Non-pigmented ciliary epithelial cell (primary cell): ENCODE results near the gene SPEF1.
"Not testable (repeated sequence)": the region's sequence is repeated elsewhere in the genome, so short reads cannot be mapped to it uniquely, and the experiment has no call there.

Source experiments
- DNase-seq: peaks from one replicate; pipeline ENCODE4 v3.0.0-alpha.2; 2010; ENCODE audit warnings: low read depth

Gene SPEF1

GRCh38 chr20:3808544-3808943 is 27.3 kb upstream of the SPEF1 start:
- no peak for DNase-seq

DNA sequence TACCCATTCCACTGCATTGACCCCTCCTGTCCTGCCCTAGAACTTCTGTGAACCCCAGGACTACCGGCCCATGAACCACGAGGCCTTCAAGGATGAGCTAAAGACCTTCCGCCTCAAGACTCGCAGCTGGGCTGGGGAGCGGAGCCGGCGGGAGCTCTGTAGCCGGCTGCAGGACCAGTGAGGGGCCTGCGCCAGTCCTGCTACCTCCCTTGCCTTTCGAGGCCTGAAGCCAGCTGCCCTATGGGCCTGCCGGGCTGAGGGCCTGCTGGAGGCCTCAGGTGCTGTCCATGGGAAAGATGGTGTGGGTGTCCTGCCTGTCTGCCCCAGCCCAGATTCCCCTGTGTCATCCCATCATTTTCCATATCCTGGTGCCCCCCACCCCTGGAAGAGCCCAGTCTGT is 23.5 kb upstream of the SPEF1 start:
- DNase-seq, result no peak

DNA sequence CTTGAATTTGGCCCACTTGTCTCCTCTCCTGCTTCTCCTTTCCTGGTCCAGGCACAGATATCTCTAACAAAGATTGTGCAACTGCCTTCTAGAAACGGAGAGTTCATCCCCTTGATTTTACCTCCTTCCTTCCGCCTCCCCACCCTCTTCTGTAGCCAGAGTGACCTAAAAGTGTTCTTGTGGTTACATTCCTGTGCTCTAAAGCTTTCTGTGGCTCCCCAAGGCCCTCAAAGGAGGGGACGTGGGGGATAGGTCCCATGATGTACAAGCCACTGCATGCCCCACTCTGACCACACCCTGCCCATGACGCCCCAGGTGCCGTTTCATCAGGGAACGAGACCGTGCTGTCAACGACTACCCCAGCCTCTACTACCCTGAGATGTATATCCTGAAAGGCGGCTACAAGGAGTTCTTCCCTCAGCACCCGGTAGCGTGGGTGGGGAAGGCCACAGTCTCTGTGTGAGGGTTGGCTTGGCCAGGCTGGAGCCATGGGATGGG is 23.1 kb upstream of the SPEF1 start:
- no peak for DNase-seq

GRCh38 chr20:3803854-3804253 is 22.6 kb upstream of the SPEF1 start:
- no peak for DNase-seq

DNA sequence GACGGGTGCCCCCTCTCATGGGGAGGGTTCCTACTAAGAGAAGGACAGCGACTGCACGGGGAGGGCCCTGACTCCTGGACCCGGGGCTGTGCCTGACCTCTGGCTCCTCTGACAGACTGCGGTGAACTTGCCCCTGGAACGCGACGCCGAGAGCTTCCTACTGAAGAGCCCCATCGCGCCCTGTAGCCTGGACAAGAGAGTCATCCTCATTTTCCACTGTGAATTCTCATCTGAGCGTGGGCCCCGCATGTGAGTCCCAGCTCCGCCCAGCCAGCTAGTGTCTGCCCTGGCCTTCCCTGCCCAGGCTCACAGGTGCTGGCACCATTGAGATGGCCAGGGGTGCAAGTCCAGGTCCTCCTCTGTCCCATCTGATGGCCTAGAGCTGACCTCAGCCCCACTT is 22.0 kb upstream of the SPEF1 start:
- no peak for DNase-seq

GRCh38 chr20:3802524-3803239 is 21.4 kb upstream of the SPEF1 start:
- no peak for DNase-seq

DNA sequence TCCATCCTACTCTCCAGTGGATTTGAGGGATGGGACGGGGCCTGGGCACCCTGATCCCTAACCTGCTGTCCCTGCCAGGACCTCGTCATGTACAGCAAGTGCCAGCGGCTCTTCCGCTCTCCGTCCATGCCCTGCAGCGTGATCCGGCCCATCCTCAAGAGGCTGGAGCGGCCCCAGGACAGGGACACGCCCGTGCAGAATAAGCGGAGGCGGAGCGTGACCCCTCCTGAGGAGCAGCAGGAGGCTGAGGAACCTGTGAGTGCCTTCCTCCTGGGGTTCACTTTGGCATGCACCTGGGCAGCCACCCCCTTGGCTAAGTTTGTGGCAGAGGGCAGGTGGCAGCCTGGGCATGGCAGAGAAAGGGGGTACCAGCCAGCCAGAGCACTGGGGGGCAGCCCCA is 20.6 kb upstream of the SPEF1 start:
- no peak for DNase-seq

GRCh38 chr20:3801299-3801698 is 20.1 kb upstream of the SPEF1 start:
- no peak for DNase-seq

DNA sequence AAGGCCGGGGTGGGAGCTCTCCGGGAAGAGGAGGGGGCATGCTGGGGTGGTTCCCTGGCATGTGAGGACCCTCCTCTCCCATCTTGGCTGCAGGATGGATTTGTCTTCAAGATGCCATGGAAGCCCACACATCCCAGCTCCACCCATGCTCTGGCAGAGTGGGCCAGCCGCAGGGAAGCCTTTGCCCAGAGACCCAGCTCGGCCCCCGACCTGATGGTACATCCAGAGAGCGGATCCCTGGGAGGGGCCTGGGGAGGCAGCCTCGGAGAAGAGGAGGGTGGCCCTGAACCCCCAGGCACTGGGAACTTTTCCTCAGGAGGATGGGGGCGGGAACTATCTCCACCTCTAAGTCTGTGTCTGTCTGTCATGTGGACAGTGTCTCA is 19.6 kb upstream of the SPEF1 start:
- DNase-seq, result no peak

GRCh38 chr20:3800256-3800877 is 19.1 kb upstream of the SPEF1 start:
- DNase-seq, result no peak

- no peak for DNase-seq
These were observed 17.6 kb upstream of the SPEF1 start for GRCh38 chr20:3798908-3799248.

DNA sequence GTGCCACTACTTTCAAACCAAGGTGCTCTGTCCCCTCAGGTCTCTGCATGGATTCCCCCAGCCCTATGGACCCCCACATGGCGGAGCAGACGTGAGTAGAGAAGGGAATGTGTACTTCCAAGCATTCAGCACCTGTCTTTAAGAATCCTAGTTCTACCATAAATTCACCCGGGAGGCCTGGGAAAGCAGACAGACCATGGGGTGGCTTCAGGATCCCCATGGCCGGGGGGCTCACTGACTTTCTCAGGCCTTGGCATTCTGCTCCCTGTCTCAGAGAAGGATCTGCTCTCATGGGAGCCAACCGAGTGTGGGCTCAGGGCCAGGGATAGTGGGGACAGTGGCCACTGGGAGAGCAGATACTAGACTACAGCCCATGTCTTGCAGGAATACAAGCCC is 17.1 kb upstream of the SPEF1 start:
- no peak for DNase-seq

GRCh38 chr20:3797592-3798372 is 16.5 kb upstream of the SPEF1 start:
- no peak for DNase-seq

DNA sequence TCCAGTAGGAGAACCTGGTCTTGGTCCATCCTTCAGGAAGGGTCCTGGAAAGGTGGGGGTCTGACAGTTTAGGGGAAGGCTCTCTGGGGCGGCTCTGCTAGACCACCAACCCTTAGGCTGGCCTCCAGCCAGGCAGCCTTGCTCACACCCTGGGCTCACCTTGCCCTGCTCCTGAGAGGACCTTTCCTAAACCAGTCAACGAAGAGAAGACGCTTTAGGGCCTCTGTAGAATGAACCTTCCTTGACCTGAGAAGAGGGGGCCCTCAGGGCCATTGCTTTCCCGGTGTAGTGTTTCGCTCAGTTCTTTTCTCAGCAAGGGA is 15.9 kb upstream of the SPEF1 start:
- no peak for DNase-seq

- DNase-seq, result no peak
These were observed 15.4 kb upstream of the SPEF1 start for GRCh38 chr20:3796477-3797225.

GRCh38 chr20:3795511-3796468 is 14.5 kb upstream of the SPEF1 start, which contains the start of gene CDC25B:
Gene CDC25B (plus strand): TSS chr20:3796310. CDS start chr20:3796532, 222 bp downstream.
- DNase-seq, result no peak

DNA sequence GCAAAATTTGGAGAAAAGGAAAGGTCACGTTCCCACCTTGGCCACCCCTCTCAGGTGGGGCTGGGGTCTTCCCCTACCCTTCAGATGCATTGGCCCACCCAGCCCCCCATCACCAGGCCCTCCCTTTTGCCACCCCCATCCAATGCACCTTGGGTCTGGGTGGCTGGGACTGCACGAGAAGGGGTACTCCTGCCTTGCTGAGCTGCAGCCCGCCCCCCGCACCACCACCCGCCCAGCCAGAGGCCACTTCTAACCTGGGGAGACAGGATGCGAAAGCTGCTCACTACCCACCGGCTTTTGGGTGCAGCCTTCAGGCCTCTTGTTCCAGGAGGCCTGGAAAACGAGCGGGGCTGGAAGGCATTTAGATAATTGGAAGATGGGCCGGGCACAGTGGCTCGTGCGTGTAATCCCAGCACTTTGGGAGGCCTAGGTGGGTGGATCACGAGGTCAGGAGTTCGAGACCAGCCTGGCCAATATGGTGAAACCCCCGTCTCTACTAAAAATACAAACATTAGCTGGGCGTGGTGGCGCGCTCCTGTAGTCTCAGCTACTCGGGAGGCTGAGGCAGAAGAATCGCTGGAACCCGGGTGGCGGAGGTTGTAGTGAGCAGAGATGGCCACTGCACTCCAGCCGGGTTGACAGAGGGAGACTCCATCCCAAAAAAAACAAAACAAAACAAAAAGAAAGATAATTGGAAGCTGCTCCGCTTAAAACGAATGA is 13.6 kb upstream of the SPEF1 start:
- DNase-seq, result no peak

- not testable (repeated sequence) for DNase-seq
These were observed 12.9 kb upstream of the SPEF1 start for GRCh38 chr20:3794168-3794567.

DNA sequence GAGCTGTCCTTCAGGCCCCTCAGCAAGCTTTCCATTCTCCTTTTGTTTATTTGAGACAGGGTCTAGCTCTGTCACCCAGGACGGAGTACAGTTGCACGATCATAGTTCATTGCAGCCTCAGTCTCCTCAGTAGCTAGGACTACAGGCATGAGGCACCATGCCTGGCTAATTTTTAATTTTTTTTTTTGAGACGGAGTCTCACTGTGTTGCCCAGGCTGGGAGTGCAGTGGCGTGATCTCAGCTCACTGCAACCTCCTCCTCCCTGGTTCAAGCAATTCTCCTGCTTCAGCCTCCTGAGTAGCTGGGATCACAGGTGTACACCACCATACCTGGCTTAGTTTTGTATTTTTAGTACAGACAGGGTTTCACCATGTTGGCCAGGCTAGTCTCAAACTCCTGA is 8.0 kb upstream of the SPEF1 start:
- not testable (repeated sequence) for DNase-seq

DNA sequence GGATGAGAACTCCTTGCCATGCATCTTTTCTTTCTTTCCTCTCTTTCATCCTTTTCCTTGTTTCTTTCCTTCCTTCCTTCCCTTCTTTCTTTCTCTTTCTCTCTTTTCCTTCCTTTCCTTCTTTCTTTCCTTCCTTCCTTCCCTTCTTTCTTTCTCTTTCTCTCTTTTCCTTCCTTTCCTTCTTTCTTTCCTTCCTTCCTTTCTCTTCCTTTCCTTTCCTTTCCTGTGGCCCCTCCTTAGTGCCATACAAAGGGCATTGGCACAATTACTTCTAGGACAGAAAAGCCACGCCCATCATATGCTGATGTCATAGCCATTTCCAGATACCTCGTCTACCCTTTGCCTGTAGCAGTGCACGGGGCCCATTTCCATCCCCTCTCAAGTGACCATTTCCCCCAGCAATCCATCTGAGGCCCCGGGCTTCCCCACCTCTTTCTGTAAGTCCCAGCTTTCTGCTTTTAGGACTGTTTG is 7.5 kb upstream of the SPEF1 start:
- DNase-seq, result no peak
